Measurements from ENCODE around the gene LPIN2.

DNA sequence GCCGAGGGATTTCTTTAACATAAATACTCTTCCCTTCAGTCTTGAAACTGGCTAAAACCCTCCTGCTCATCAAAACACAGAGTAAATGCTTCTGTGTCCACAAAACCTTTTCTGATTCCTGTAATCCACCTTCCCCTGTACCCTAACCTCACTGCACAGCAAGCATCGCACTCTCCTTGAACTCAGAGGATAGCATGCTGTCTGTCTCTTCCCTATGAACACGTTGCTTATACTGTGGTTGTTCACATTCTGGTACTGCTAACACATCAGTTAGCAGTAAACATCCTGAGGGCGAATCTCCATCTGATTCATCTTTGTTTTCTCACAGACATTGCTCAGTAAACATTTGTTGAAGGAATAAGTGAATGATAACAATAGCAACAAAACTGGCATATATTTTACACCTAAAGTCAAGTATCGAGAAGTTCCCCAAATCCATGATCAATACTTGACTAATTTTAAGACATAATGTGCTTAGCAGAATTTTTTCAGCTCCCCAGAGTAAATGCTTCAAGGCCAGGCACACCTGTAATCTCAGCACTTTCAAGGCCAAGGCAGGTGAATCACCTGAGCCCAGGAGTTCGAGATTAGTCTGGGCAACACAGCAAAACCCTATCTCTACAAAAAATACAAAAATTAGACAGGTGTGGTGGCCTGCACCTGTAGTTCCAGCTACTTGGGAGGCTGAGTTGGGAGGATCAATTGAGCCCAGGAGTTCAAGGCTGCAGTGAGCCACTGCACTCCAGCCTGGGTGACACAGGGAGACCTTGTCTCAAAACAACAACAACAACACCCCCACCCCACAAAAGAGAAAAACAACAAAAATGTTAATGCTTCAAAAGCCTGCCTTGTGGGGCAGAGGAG lies 45.6 kb upstream of the LPIN2 start:
- TF ChIP-seq, protein P1, sequence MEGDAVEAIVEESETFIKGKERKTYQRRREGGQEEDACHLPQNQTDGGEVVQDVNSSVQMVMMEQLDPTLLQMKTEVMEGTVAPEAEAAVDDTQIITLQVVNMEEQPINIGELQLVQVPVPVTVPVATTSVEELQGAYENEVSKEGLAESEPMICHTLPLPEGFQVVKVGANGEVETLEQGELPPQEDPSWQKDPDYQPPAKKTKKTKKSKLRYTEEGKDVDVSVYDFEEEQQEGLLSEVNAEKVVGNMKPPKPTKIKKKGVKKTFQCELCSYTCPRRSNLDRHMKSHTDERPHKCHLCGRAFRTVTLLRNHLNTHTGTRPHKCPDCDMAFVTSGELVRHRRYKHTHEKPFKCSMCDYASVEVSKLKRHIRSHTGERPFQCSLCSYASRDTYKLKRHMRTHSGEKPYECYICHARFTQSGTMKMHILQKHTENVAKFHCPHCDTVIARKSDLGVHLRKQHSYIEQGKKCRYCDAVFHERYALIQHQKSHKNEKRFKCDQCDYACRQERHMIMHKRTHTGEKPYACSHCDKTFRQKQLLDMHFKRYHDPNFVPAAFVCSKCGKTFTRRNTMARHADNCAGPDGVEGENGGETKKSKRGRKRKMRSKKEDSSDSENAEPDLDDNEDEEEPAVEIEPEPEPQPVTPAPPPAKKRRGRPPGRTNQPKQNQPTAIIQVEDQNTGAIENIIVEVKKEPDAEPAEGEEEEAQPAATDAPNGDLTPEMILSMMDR (IDR thresholded peaks at IDR 0.05; ENCODE audit: borderline replicate concordance, extremely low read depth, low read length, poor library complexity, severe bottlenecking): no peak
- no peak for TF ChIP-seq EZH2 (IDR thresholded peaks at IDR 0.05; ENCODE audit: borderline replicate concordance, low read depth, low read length, severe bottlenecking)
